Vagina (tissue), 2 donors: Measurements from ENCODE around the gene RND2. TPM values are rescaled to one million over a fixed set of nuclear protein-coding genes. Genes with fewer than 3 reads are reported as not detected.

Source experiments
- DNase-seq, 2 donors: peaks; one replicate each; pipeline ENCODE4 v3.0.0-alpha.2; 2017; ENCODE audit errors: extremely low spot score in 2 of 2
- H3K27ac ChIP-seq: fragments of 200-600 bp; sonication (generic); one replicate; pipeline ENCODE4 v1.5.1; 2019
- H3K27me3 ChIP-seq: fragments of 200-600 bp; sonication (generic); one replicate; pipeline ENCODE4 v1.5.1; 2019
- H3K36me3 ChIP-seq, 2 donors: fragments of 200-600 bp; sonication (generic); one replicate each; pipeline ENCODE4 v1.5.1; 2017 to 2019
- H3K4me1 ChIP-seq: fragments of 200-600 bp; sonication (generic); one replicate; pipeline ENCODE4 v1.5.1; 2019
- H3K4me3 ChIP-seq, 2 donors: fragments of 200-600 bp; sonication (generic); 1 replicate in 1 of 2; 2 replicates in 1 of 2; pipeline ENCODE4 v1.5.1; 2016 to 2019
- H3K9me3 ChIP-seq: fragments of 200-600 bp; sonication (generic); one replicate; pipeline ENCODE4 v1.5.1; 2019
- POLR2A ChIP-seq, 2 donors: fragments of 450-650 bp; IDR thresholded peaks; one replicate each; pipeline ENCODE4 v1.6.1; 2017; ENCODE audit warnings: antibody characterized with exemption in 2 of 2, mild to moderate bottlenecking in 2 of 2, moderate library complexity in 2 of 2
- POLR2AphosphoS5 ChIP-seq, 2 donors: sonication (generic); formaldehyde crosslinking; IDR thresholded peaks; one replicate each; pipeline ENCODE4 v1.9.0; 2017; ENCODE audit warnings: antibody characterized with exemption in 2 of 2, mild to moderate bottlenecking in 2 of 2, low read depth in 1 of 2; ENCODE audit not compliant: insufficient read depth in 1 of 2
- intact Hi-C: fragments of 100-400 bp; cut with DNase I; formaldehyde crosslinking; loops from one replicate; pipeline ENCODE4 v1.15.1; 2023
- total RNA-seq: library from RNA; depleted of rRNA; stranded (reverse); fragments of >200 nt; gene quantifications from one replicate; pipeline ENCODE4 v1.2.3, GENCODE V29; 2016
- TF ChIP-seq, protein P1 (sequence below), 3 experiments: fragments of 450-650 bp in 2 of 3; fragments of 200-600 bp in 1 of 3; sonication (generic) in 1 of 3; IDR thresholded peaks; one replicate each; pipeline ENCODE4 v1.5.1; 2017 to 2019; ENCODE audit warnings: antibody characterized with exemption in 3 of 3, mild to moderate bottlenecking in 2 of 3, moderate library complexity in 2 of 3

RND2 gene
- total RNA-seq, 1 donor from 2014 or later, result 1.5 TPM

DNA sequence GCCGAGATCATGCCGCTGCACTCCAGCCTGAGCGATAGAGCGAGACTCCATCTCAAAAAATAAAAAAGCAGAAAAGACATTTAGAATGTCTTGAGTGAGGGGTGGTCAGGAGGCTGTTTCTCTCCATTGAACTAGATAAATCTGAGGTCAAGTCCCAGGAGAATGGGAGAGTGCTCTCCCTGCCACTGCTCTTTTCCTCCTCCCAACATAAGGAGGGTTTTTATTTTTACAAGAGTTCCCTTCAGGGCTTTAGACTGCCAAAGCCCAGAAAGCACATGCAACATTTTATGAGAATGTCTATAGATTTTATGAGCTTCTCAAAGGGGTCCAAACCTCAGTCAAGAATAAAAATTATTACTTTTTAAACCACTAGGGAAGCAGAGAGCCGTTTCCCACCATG lies 1.6 kb downstream of the RND2 start:
- Histone ChIP-seq H3K27me3 (no peaks in the 10 kb centered on the region), H3K4me3 (no peak overlapping the region), H3K9me3 (no peaks in the 10 kb centered on the region), H3K4me1 (peaks cover 40% of the 10 kb centered on the region), H3K27ac (peak overlapping the region; percentile 85), H3K36me3 (no peaks in the 10 kb centered on the region)
- TF ChIP-seq, protein P1, sequence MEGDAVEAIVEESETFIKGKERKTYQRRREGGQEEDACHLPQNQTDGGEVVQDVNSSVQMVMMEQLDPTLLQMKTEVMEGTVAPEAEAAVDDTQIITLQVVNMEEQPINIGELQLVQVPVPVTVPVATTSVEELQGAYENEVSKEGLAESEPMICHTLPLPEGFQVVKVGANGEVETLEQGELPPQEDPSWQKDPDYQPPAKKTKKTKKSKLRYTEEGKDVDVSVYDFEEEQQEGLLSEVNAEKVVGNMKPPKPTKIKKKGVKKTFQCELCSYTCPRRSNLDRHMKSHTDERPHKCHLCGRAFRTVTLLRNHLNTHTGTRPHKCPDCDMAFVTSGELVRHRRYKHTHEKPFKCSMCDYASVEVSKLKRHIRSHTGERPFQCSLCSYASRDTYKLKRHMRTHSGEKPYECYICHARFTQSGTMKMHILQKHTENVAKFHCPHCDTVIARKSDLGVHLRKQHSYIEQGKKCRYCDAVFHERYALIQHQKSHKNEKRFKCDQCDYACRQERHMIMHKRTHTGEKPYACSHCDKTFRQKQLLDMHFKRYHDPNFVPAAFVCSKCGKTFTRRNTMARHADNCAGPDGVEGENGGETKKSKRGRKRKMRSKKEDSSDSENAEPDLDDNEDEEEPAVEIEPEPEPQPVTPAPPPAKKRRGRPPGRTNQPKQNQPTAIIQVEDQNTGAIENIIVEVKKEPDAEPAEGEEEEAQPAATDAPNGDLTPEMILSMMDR (IDR thresholded peaks at IDR 0.05), result no peak
- TF ChIP-seq POLR2AphosphoS5 (IDR thresholded peaks at IDR 0.05; ENCODE audit: insufficient read depth in 1 of 2, low read depth in 1 of 2) (no peak), POLR2A (IDR thresholded peaks at IDR 0.05) (no peak)
- DNase-seq, result no peak
- intact Hi-C loops, result loop anchor here (10.0 kb wide), 2 partner anchors 98 to 308 kb away; partner anchors contain the start of gene BRCA1

DNA sequence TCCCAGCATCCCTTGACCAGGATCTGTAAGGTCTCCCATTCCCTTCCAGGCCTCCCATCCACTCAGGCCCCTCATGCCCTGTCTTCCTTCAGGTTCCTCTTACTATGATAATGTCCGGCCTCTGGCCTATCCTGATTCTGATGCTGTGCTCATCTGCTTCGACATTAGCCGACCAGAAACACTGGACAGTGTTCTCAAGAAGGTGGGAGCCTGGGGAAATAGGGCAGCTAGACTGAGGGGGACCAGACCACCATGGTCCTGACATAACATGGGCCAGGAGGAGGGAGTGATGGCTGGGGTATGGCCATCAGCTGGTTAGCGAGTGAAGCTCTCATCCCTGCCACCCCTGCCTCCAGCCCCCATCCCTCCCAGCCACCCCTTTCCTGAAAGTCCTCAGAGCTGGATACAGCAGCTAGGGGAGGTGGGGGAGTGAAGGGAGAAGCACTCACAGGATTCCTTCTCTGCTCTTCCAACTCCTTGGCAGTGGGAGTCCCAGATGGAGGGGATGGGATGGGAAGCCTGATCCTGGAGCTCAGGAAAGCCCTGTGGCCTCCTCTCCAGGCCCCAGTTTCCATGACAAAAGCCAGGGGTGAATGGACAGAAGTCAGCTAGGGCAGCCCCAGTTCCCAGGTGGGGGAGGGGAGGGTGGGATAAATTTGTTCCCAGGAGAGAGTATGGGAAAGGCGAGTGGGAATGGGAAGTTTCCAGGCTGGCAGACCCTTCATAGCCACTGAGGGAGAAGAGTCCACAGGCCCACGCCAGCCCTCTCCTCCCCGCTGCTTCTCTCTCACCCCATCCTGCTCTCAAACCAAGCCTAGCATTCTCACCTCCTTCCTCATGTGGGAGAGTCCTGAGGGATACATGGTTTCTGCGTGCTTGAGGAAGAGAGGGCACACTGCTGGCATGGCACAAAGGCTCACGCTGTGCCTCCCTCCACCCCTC lies 2.3 kb downstream of the RND2 start:
- no peak for DNase-seq
- TF ChIP-seq POLR2AphosphoS5 (IDR thresholded peaks at IDR 0.05; ENCODE audit: insufficient read depth in 1 of 2, low read depth in 1 of 2) (no peak), POLR2A (IDR thresholded peaks at IDR 0.05) (no peak)
- TF ChIP-seq, protein P1 (IDR thresholded peaks at IDR 0.05), result no peak
- intact Hi-C loops, result loop anchor here (10.0 kb wide), 2 partner anchors 97 to 307 kb away; partner anchors contain the start of gene BRCA1

DNA sequence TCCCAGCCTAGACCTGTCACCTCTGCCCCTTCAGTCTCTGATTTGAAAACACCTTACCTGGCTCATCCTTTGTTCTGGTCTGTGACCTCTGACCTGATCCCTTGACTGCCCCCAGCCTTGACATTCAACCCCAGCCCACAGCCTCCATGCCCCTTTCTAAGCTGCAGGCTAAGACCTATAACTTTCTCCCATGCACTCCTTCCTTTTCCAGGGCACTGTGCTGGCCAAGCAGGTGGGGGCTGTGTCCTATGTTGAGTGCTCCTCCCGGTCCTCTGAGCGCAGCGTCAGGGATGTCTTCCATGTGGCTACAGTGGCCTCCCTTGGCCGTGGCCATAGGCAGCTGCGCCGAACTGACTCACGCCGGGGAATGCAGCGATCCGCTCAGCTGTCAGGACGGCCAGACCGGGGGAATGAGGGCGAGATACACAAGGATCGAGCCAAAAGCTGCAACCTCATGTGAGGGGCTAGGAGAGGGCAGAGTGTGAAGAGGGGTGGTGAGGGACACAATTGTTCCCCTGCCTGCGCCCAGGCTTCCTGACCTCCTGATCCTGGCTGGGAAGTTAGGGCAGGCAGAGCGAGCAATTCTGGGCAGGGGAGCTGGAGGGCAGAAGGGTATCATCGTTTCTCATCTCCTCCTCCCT lies 3.3 kb downstream of the RND2 start:
- Histone ChIP-seq H3K4me3 (no peak overlapping the region), H3K36me3 (no peaks in the 10 kb centered on the region), H3K4me1 (peaks cover 32% of the 10 kb centered on the region), H3K9me3 (no peaks in the 10 kb centered on the region), H3K27ac (no peak overlapping the region), H3K27me3 (no peaks in the 10 kb centered on the region)
- TF ChIP-seq, protein P1 (IDR thresholded peaks at IDR 0.05), result no peak
- no peak for TF ChIP-seq POLR2AphosphoS5 (IDR thresholded peaks at IDR 0.05; ENCODE audit: insufficient read depth in 1 of 2, low read depth in 1 of 2)
- TF ChIP-seq POLR2A (IDR thresholded peaks at IDR 0.05), result no peak
- intact Hi-C loops, result loop anchor here (10.0 kb wide), 2 partner anchors 96 to 306 kb away; partner anchors contain the start of gene BRCA1
- no peak for DNase-seq

More for the DNA sequence above, 2.3 kb downstream of the RND2 start:
- Histone ChIP-seq H3K27me3 (no peaks in the 10 kb centered on the region), H3K4me1 (peaks cover 39% of the 10 kb centered on the region), H3K27ac (peak overlapping the region; percentile 85), H3K36me3 (no peaks in the 10 kb centered on the region), H3K9me3 (no peaks in the 10 kb centered on the region), H3K4me3 (no peak overlapping the region)

DNA sequence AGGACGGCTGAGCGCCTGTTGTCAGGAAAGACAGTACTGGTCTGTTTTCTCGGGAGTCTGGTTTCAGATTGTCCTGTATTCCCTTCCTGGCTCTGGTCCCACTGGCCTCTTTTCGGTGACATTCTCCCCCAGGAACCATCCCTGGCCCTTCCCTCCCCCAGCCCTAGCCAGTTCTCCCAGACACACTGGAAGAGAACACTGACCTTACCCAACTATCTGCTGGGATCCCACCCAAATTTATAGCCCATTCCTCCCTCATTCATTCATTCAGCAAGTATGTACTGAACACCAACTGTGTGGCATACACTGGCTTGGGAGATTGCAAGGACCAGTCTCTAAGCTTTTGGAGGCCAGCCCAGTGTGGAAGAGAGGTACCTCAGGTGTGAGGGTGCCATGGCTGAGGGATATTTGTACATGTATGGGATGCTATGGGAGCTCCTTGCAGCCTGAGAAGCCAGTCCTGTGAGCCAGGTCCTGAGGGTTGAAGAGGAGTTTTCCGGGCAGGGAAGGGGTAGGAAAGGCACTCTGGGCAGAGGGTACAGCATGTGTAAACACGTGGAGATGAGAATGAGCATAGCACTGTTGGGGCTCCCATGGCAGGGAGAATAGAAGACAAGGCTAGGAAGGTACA lies 5.2 kb downstream of the RND2 start:
- Histone ChIP-seq H3K4me3 (no peak overlapping the region), H3K4me1 (peaks cover 21% of the 10 kb centered on the region), H3K27me3 (no peaks in the 10 kb centered on the region), H3K9me3 (no peaks in the 10 kb centered on the region), H3K27ac (no peak overlapping the region), H3K36me3 (no peaks in the 10 kb centered on the region)
- no peak for DNase-seq
- TF ChIP-seq POLR2A (IDR thresholded peaks at IDR 0.05) (no peak), POLR2AphosphoS5 (IDR thresholded peaks at IDR 0.05; ENCODE audit: insufficient read depth in 1 of 2, low read depth in 1 of 2) (no peak)
- TF ChIP-seq, protein P1 (IDR thresholded peaks at IDR 0.05), result no peak
- intact Hi-C loops, result no loop called here
